ENCODE measurements around the gene TNS3. TPM values are rescaled to one million over a fixed set of nuclear protein-coding genes. Genes with fewer than 3 reads are reported as not detected.

The TNS3 gene
- total and polyA plus RNA-seq, 10 of the 15 experiments (the other 5 are each of a cell fraction or from before 2014, with no cell fraction given) = 0.27 to 2.7 (median 0.79) TPM

GRCh38 chr7:47525066-47525623, 56.8 kb downstream of the TNS3 start:
- Histone ChIP-seq H4K20me1 (ENCODE audit: control insufficient read depth, insufficient read depth) (no peaks in the 10 kb centered on the region), H3K79me2 (ENCODE audit: control insufficient read depth, insufficient read depth, low read length) (no peaks in the 10 kb centered on the region), H3K27ac (ENCODE audit: control insufficient read depth, insufficient read depth) (no peak overlapping the region), H2AFZ (ENCODE audit: control insufficient read depth, low read depth, low read length) (no peak overlapping the region), H3K27me3 (replicated peaks in 1 of 2; ENCODE audit: control insufficient read depth in 2 of 2, insufficient read depth in 2 of 2, low read length in 1 of 2) (no peaks in the 10 kb centered on the region), H3K36me3 (ENCODE audit: control insufficient read depth in 2 of 2, insufficient read depth in 2 of 2, low read length in 1 of 2) (no peaks in the 10 kb centered on the region), H3K9ac (ENCODE audit: control insufficient read depth, insufficient read depth, low read length) (no peak overlapping the region), H3K4me2 (ENCODE audit: control insufficient read depth, insufficient read depth) (no peak overlapping the region), H3K4me3 (no peak overlapping the region), H3K4me1 (ENCODE audit: control insufficient read depth, insufficient read depth, low read length) (no peaks in the 10 kb centered on the region), H3K9me3 (replicated peaks; ENCODE audit: control insufficient read depth, insufficient read depth, low read length) (no peaks in the 10 kb centered on the region)
- DNase-seq (ENCODE audit: low read depth, low spot score) = no peak
- POLR2A ChIA-PET = no interaction called here
- no peak for ATAC-seq
- 31% methylated on average over 11 of the region's 12 CpGs for WGBS (ENCODE audit: insufficient coverage, insufficient replicate concordance, low lambda C conversion rate, missing lambda C conversion rate)
- in situ Hi-C loops (cut with MboI) = no loop called here
- RAD21 ChIA-PET (ENCODE audit: unreplicated experiment) = no interaction called here
- SMC1A ChIA-PET (ENCODE audit: uncharacterized antibody, unreplicated experiment) = no interaction called here
- no peak for FAIRE-seq
- intact Hi-C loops (cut with micrococcal nuclease; ENCODE audit: unreplicated experiment) = no loop called here
- CTCF ChIA-PET = no interaction called here
- BruUV-seq (replicated peaks) = no TSS peak
- no peak for TF ChIP-seq USF2 (IDR thresholded peaks at IDR 0.05; ENCODE audit: borderline replicate concordance, low read depth, low read length)
- no peak for TF ChIP-seq ATF7 (IDR thresholded peaks at IDR 0.05; ENCODE audit: low read depth)
- no peak for TF ChIP-seq NFYA (IDR thresholded peaks at IDR 0.05; ENCODE audit: borderline replicate concordance, low read depth, low read length)
- TF ChIP-seq, protein P1, sequence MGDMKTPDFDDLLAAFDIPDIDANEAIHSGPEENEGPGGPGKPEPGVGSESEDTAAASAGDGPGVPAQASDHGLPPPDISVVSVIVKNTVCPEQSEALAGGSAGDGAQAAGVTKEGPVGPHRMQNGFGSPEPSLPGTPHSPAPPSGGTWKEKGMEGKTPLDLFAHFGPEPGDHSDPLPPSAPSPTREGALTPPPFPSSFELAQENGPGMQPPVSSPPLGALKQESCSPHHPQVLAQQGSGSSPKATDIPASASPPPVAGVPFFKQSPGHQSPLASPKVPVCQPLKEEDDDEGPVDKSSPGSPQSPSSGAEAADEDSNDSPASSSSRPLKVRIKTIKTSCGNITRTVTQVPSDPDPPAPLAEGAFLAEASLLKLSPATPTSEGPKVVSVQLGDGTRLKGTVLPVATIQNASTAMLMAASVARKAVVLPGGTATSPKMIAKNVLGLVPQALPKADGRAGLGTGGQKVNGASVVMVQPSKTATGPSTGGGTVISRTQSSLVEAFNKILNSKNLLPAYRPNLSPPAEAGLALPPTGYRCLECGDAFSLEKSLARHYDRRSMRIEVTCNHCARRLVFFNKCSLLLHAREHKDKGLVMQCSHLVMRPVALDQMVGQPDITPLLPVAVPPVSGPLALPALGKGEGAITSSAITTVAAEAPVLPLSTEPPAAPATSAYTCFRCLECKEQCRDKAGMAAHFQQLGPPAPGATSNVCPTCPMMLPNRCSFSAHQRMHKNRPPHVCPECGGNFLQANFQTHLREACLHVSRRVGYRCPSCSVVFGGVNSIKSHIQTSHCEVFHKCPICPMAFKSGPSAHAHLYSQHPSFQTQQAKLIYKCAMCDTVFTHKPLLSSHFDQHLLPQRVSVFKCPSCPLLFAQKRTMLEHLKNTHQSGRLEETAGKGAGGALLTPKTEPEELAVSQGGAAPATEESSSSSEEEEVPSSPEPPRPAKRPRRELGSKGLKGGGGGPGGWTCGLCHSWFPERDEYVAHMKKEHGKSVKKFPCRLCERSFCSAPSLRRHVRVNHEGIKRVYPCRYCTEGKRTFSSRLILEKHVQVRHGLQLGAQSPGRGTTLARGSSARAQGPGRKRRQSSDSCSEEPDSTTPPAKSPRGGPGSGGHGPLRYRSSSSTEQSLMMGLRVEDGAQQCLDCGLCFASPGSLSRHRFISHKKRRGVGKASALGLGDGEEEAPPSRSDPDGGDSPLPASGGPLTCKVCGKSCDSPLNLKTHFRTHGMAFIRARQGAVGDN (IDR thresholded peaks at IDR 0.05) = no peak
- TF ChIP-seq NFYB (IDR thresholded peaks at IDR 0.05; ENCODE audit: insufficient read depth, low read depth, low read length) = no peak
- TF ChIP-seq USF1 (IDR thresholded peaks at IDR 0.05; ENCODE audit: borderline replicate concordance, extremely low read length, insufficient read depth, low read depth, low read length) = no peak
- TF ChIP-seq POLR2A (IDR thresholded peaks at IDR 0.05; ENCODE audit: low read depth, low read length) = no peak
- no peak for TF ChIP-seq RELA (IDR thresholded peaks at IDR 0.05; ENCODE audit: borderline replicate concordance, partially characterized antibody)
- no peak for TF ChIP-seq JUND (IDR thresholded peaks at IDR 0.05; ENCODE audit: low read depth, low read length)
- TF ChIP-seq ZSCAN29 (IDR thresholded peaks at IDR 0.05) = no peak
- TF ChIP-seq CBFB (IDR thresholded peaks at IDR 0.05; ENCODE audit: low read depth) = no peak
- no peak for TF ChIP-seq TCF7 (IDR thresholded peaks at IDR 0.05; ENCODE audit: borderline replicate concordance)
- TF ChIP-seq, protein P2, sequence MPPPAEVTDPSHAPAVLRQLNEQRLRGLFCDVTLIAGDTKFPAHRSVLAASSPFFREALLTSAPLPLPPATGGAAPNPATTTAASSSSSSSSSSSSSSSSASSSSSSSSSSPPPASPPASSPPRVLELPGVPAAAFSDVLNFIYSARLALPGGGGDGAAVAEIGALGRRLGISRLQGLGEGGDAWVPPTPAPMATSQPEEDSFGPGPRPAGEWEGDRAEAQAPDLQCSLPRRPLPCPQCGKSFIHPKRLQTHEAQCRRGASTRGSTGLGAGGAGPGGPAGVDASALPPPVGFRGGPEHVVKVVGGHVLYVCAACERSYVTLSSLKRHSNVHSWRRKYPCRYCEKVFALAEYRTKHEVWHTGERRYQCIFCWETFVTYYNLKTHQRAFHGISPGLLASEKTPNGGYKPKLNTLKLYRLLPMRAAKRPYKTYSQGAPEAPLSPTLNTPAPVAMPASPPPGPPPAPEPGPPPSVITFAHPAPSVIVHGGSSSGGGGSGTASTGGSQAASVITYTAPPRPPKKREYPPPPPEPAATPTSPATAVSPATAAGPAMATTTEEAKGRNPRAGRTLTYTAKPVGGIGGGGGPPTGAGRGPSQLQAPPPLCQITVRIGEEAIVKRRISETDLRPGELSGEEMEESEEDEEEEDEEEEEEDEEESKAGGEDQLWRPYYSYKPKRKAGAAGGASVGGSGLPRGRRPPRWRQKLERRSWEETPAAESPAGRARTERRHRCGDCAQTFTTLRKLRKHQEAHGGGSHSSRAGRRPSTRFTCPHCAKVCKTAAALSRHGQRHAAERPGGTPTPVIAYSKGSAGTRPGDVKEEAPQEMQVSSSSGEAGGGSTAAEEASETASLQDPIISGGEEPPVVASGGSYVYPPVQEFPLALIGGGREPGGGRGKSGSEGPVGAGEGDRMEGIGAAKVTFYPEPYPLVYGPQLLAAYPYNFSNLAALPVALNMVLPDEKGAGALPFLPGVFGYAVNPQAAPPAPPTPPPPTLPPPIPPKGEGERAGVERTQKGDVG (CRISPR knock-in tag; IDR thresholded peaks at IDR 0.05) = no peak

Measured in GM12878 (cell line).